Measurements from ENCODE around the gene PRDM15. TPM values are rescaled to one million over a fixed set of nuclear protein-coding genes. Genes with fewer than 3 reads are reported as not detected.

The PRDM15 gene
- polyA plus RNA-seq, 1 donor (not counting 4 experiments of a cell fraction or from before 2014, with no cell fraction given) = 5.2 TPM

DNA sequence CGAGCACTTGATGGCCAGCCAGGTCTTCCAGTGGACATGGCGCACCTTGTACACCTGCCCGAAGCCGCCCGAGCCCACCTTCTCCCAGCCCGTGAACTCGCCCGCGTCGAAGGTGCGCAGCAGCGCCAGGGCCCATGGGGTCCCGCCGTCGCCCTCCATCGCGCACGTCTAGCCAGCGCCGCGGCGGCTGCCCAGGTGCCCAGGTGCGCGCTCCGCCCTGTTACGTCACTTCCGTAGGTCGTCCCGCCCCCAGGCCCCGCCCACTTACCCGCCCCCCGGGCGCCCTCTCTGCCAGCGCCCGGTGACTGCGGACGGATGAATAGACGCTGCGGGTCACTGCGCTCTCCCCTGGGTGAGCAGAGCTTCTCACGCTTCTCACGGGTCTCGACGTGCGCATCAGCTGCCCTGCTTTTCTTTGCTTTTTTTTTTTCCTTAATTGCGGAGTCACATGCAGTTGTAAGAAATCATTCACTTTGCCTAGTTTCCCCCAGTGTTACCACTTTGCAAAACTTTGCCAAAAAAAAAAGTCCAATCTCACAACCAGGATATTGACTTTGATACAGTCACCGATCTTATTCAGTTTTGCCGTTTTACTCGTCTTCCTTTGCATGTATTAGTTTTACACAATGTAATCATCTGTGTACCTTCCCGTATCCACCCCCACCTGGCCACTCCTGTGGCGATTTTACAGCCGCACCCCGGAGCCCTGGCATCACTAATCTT is 112.1 kb downstream of the PRDM15 start, which contains the start of gene RIPK4:
Gene RIPK4 (minus strand): TSS at position 170 of the 723 bp plus-strand sequence. CDS start 11 bp downstream, at position 159.
- TF ChIP-seq, protein P1, sequence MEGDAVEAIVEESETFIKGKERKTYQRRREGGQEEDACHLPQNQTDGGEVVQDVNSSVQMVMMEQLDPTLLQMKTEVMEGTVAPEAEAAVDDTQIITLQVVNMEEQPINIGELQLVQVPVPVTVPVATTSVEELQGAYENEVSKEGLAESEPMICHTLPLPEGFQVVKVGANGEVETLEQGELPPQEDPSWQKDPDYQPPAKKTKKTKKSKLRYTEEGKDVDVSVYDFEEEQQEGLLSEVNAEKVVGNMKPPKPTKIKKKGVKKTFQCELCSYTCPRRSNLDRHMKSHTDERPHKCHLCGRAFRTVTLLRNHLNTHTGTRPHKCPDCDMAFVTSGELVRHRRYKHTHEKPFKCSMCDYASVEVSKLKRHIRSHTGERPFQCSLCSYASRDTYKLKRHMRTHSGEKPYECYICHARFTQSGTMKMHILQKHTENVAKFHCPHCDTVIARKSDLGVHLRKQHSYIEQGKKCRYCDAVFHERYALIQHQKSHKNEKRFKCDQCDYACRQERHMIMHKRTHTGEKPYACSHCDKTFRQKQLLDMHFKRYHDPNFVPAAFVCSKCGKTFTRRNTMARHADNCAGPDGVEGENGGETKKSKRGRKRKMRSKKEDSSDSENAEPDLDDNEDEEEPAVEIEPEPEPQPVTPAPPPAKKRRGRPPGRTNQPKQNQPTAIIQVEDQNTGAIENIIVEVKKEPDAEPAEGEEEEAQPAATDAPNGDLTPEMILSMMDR (optimal IDR thresholded peaks at IDR 0.05 in 1 of 3, IDR thresholded peaks at IDR 0.05 in 1 of 3, conservative IDR thresholded peaks at IDR 0.05 in 1 of 3; ENCODE audit: extremely low read depth in 1 of 3, insufficient read depth in 2 of 3, low read length in 3 of 3) = no peak
- TF ChIP-seq EZH2 (IDR thresholded peaks at IDR 0.05; ENCODE audit: low read length) = no peak
- peaks cover 5% of the 10 kb centered on the region for H3K9me1 ChIP-seq (ENCODE audit: control insufficient read depth, extremely low read depth, insufficient read depth, low read length)
- H3K27ac ChIP-seq (ENCODE audit: control insufficient read depth, insufficient read depth, low read length) = peak within 1 kb of the TSS; percentile 94
- H3K4me1 ChIP-seq (ENCODE audit: control insufficient read depth, extremely low read depth, insufficient read depth, low read length) = peaks cover 54% of the 10 kb centered on the region
- peak within 1 kb of the TSS; percentile 97 for H3K9ac ChIP-seq (ENCODE audit: control insufficient read depth, extremely low read depth, insufficient read depth, low read length)
- no peak for FAIRE-seq
- H4K20me1 ChIP-seq (ENCODE audit: control insufficient read depth, extremely low read depth, insufficient read depth, low read length) = peaks cover 39% of the 10 kb centered on the region
- no peaks in the 10 kb centered on the region for H3K27me3 ChIP-seq (ENCODE audit: control insufficient read depth, extremely low read depth, insufficient read depth, low read length)
- DNase-seq (ENCODE audit: low read depth, low spot score) = no peak
- peak within 1 kb of the TSS; percentile 79 to 92 (median 88) for H3K4me3 ChIP-seq (ENCODE audit: control insufficient read depth in 2 of 3, extremely low read depth in 1 of 3, insufficient read depth in 2 of 3, low read depth in 1 of 3, low read length in 3 of 3)
- peaks cover 48% of the 10 kb centered on the region for H3K79me2 ChIP-seq (ENCODE audit: control insufficient read depth, insufficient read depth, low read length)
- dilution Hi-C loops (cut with MboI; ENCODE audit: extremely low pct_ligation_motif_present, low sequenced_read_pairs) = no loop called here
- H3K4me2 ChIP-seq (ENCODE audit: control insufficient read depth, extremely low read depth, insufficient read depth, low read depth, low read length) = peak within 1 kb of the TSS; percentile 95
- peaks cover 1 to 4% of the 10 kb centered on the region in 2 experiments for H3K36me3 ChIP-seq (ENCODE audit: control insufficient read depth in 2 of 2, extremely low read depth in 1 of 2, insufficient read depth in 2 of 2, low read length in 2 of 2)
- H3K9me3 ChIP-seq (ENCODE audit: control insufficient read depth, low read depth, low read length) = no peaks in the 10 kb centered on the region
- H2AFZ ChIP-seq (ENCODE audit: control insufficient read depth, low read length) = peak within 1 kb of the TSS; percentile 49

GRCh38 chr21:41765973-41766882 is 112.9 kb downstream of the PRDM15 start:
- Histone ChIP-seq H3K4me3 (ENCODE audit: control insufficient read depth in 2 of 3, extremely low read depth in 1 of 3, insufficient read depth in 2 of 3, low read depth in 1 of 3, low read length in 3 of 3) (peak overlapping the region; percentile 79 to 92 (median 88)), H2AFZ (ENCODE audit: control insufficient read depth, low read length) (no peak overlapping the region), H3K9me1 (ENCODE audit: control insufficient read depth, extremely low read depth, insufficient read depth, low read length) (peaks cover 9% of the 10 kb centered on the region), H3K27me3 (ENCODE audit: control insufficient read depth, extremely low read depth, insufficient read depth, low read length) (no peaks in the 10 kb centered on the region), H3K9ac (ENCODE audit: control insufficient read depth, extremely low read depth, insufficient read depth, low read length) (peak overlapping the region; percentile 97), H4K20me1 (ENCODE audit: control insufficient read depth, extremely low read depth, insufficient read depth, low read length) (peaks cover 48% of the 10 kb centered on the region), H3K36me3 (ENCODE audit: control insufficient read depth in 2 of 2, extremely low read depth in 1 of 2, insufficient read depth in 2 of 2, low read length in 2 of 2) (peaks cover 1 to 4% of the 10 kb centered on the region in 2 experiments), H3K4me1 (ENCODE audit: control insufficient read depth, extremely low read depth, insufficient read depth, low read length) (peaks cover 62% of the 10 kb centered on the region), H3K79me2 (ENCODE audit: control insufficient read depth, insufficient read depth, low read length) (peaks cover 57% of the 10 kb centered on the region), H3K27ac (ENCODE audit: control insufficient read depth, insufficient read depth, low read length) (peak overlapping the region; percentile 80), H3K9me3 (ENCODE audit: control insufficient read depth, low read depth, low read length) (no peaks in the 10 kb centered on the region), H3K4me2 (ENCODE audit: control insufficient read depth, extremely low read depth, insufficient read depth, low read depth, low read length) (peak overlapping the region; percentile 95)
- DNase-seq (ENCODE audit: low read depth, low spot score) = no peak
- FAIRE-seq = no peak
- dilution Hi-C loops (cut with MboI; ENCODE audit: extremely low pct_ligation_motif_present, low sequenced_read_pairs) = no loop called here
- TF ChIP-seq, protein P1 (optimal IDR thresholded peaks at IDR 0.05 in 1 of 3, IDR thresholded peaks at IDR 0.05 in 1 of 3, conservative IDR thresholded peaks at IDR 0.05 in 1 of 3; ENCODE audit: extremely low read depth in 1 of 3, insufficient read depth in 2 of 3, low read length in 3 of 3) = no peak
- no peak for TF ChIP-seq EZH2 (IDR thresholded peaks at IDR 0.05; ENCODE audit: low read length)
